B cell (primary cell): ENCODE results near the gene TTC32. TPM values are rescaled to one million over a fixed set of nuclear protein-coding genes. Genes with fewer than 3 reads are reported as not detected.
A peak's percentile ranks its signal among the peaks of the same experiment; 100 is the strongest.

Experiments used
- ATAC-seq: fragments of 200-7000 bp; cut with Tn5 transposase; one replicate; pipeline ENCODE4 v1.10.0; 2021; ENCODE audit warnings: low read depth, mild to moderate bottlenecking, moderate number of reproducible peaks, moderate library complexity
- CTCF ChIA-PET: fragments of 350-600 bp; sonication (Branson Sonifier 250); formaldehyde crosslinking; loops from one replicate; lab custom pipeline; 2021; ENCODE audit warnings: antibody characterized with exemption, inconsistent platforms; lab: Charles Lee
- POLR2A ChIA-PET: fragments of 350-600 bp; sonication (Branson Sonifier 250); formaldehyde crosslinking; loops from one replicate; lab custom pipeline; 2021; ENCODE audit warnings: antibody characterized with exemption; lab: Charles Lee
- DNase-seq: peaks from one replicate; pipeline ENCODE4 v3.0.0; 2013
- H2AFZ ChIP-seq: 2 replicates; pipeline ENCODE4 v1.6.1; 2012; ENCODE audit warnings: mild to moderate bottlenecking, low read depth, low read length; ENCODE audit not compliant: insufficient read depth, poor library complexity, severe bottlenecking
- H3K27ac ChIP-seq, 2 donors: 1 replicate in 1 of 2; 2 replicates in 1 of 2; pipeline ENCODE4 v1.5.1; 2012 to 2013; ENCODE audit warnings: low read length in 2 of 2, mild to moderate bottlenecking in 2 of 2, moderate library complexity in 1 of 2
- H3K27me3 ChIP-seq, 4 experiments: fragments of 200-600 bp in 1 of 4; sonication (generic) in 1 of 4; replicated peaks in 1 of 4; 1 replicate in 2 of 4; 2 replicates in 2 of 4; pipeline versions ENCODE4 v1.6.1 to v1.7.0; 2013 to 2016; ENCODE audit warnings: low read length in 3 of 4, mild to moderate bottlenecking in 2 of 4, mixed read lengths in 1 of 4, moderate library complexity in 1 of 4; ENCODE audit not compliant: insufficient read depth in 4 of 4, control insufficient read depth in 3 of 4; ENCODE audit errors: control extremely low read depth in 1 of 4
- H3K36me3 ChIP-seq, 2 experiments: replicated peaks in 1 of 2; 1 replicate in 1 of 2; 2 replicates in 1 of 2; pipeline versions ENCODE4 v1.6.1 to v1.7.1; 2013; ENCODE audit warnings: low read length in 1 of 2; ENCODE audit not compliant: insufficient read depth in 2 of 2, control insufficient read depth in 1 of 2; ENCODE audit errors: control extremely low read depth in 1 of 2, extremely low read depth in 1 of 2
- H3K4me1 ChIP-seq, 2 donors: fragments of 200-600 bp in 1 of 2; sonication (generic) in 1 of 2; 1 replicate in 1 of 2; 2 replicates in 1 of 2; pipeline versions ENCODE4 v1.5.1 to v1.6.1; 2013 to 2017; ENCODE audit warnings: low read length in 2 of 2; ENCODE audit not compliant: control insufficient read depth in 2 of 2, insufficient read depth in 2 of 2
- H3K4me2 ChIP-seq: replicated peaks from 2 replicates; pipeline ENCODE3; 2012; ENCODE audit warnings: mild to moderate bottlenecking, low read depth, low read length; ENCODE audit not compliant: poor library complexity, severe bottlenecking
- H3K4me3 ChIP-seq, 5 experiments: fragments of 200-600 bp in 1 of 5; sonication (generic) in 1 of 5; 1 replicate in 3 of 5; 2 replicates in 2 of 5; pipeline versions ENCODE4 v1.5.1 to v1.7.0; 2011 to 2016; ENCODE audit warnings: low read length in 4 of 5, mild to moderate bottlenecking in 4 of 5, low read depth in 2 of 5, control low read depth in 1 of 5, moderate library complexity in 1 of 5; ENCODE audit not compliant: insufficient read depth in 1 of 5; ENCODE audit errors: control extremely low read depth in 1 of 5, extremely low read depth in 1 of 5
- H3K79me2 ChIP-seq: fragments of 200-600 bp; sonication (generic); one replicate; pipeline ENCODE4 v1.6.0; 2016; ENCODE audit warnings: low read length; ENCODE audit not compliant: control insufficient read depth, insufficient read depth
- H3K9ac ChIP-seq: fragments of 200-600 bp; sonication (generic); 2 replicates; pipeline ENCODE4 v1.6.1; 2017; ENCODE audit warnings: mild to moderate bottlenecking, low read length, moderate library complexity
- H3K9me3 ChIP-seq, 3 donors: one replicate each; pipeline versions ENCODE4 v1.6.1 to v1.7.1; 2013; ENCODE audit warnings: low read length in 2 of 3; ENCODE audit not compliant: control insufficient read depth in 2 of 3, insufficient read depth in 1 of 3; ENCODE audit errors: control extremely low read depth in 1 of 3
- H4K20me1 ChIP-seq: 2 replicates; pipeline ENCODE4 v1.6.0; 2012; ENCODE audit warnings: mild to moderate bottlenecking, low read length; ENCODE audit not compliant: insufficient read depth, control insufficient read depth, poor library complexity, severe bottlenecking
- H3K27ac Mint-ChIP-seq: one replicate; pipeline ENCODE4 v1.8.0; 2021; ENCODE audit warnings: mixed read lengths
- H3K27me3 Mint-ChIP-seq: one replicate; pipeline ENCODE4 v1.8.0; 2021; ENCODE audit warnings: mixed read lengths
- H3K4me1 Mint-ChIP-seq: one replicate; pipeline ENCODE4 v1.8.0; 2021; ENCODE audit warnings: mixed read lengths
- H3K4me3 Mint-ChIP-seq: one replicate; pipeline ENCODE4 v1.8.0; 2021; ENCODE audit warnings: mixed read lengths
- H3K9me3 Mint-ChIP-seq: one replicate; pipeline ENCODE4 v1.8.0; 2022; ENCODE audit warnings: mixed read lengths; ENCODE audit not compliant: insufficient read depth
- EZH2 ChIP-seq: IDR thresholded peaks from 2 replicates; pipeline ENCODE4 v1.6.1; 2012; ENCODE audit warnings: borderline replicate concordance, low read depth, mild to moderate bottlenecking, moderate library complexity, low read length; ENCODE audit not compliant: insufficient read depth, poor library complexity, severe bottlenecking
- WGBS: methylation state at CpG from one replicate; pipeline ENCODE4 v1.1.5; 2013; ENCODE audit warnings: missing lambda C conversion rate; ENCODE audit not compliant: insufficient coverage; 5-methylcytosine and 5-hydroxymethylcytosine counted together
- intact Hi-C: fragments of 100-400 bp; cut with micrococcal nuclease; formaldehyde crosslinking; loops from one replicate; pipeline ENCODE4 v1.10.0; 2022
- polyA plus RNA-seq: library from polyadenylated mRNA; depleted of rRNA; stranded (reverse); fragments of >200 nt; gene quantifications from 2 replicates; pipeline ENCODE4 v1.2.3, GENCODE V29; 2012
- total RNA-seq, 2 donors: library from RNA; stranded (reverse); fragments of 120-200 nt in 1 of 2; gene quantifications; 1 replicate in 1 of 2; 2 replicates in 1 of 2; pipeline versions ENCODE4 v1.2.3 to v1.2.4, GENCODE V29; 2013 to 2022
- TF ChIP-seq, protein P1 (sequence below): fragments of 200-600 bp; IDR thresholded peaks from one replicate; pipeline ENCODE4 v1.8.0; 2022; ENCODE audit warnings: antibody characterized with exemption, mild to moderate bottlenecking

Gene TTC32
- total and polyA plus RNA-seq, 2 donors (not counting 1 experiment from before 2014, with no cell fraction given): 27.7 to 38.1 TPM

DNA sequence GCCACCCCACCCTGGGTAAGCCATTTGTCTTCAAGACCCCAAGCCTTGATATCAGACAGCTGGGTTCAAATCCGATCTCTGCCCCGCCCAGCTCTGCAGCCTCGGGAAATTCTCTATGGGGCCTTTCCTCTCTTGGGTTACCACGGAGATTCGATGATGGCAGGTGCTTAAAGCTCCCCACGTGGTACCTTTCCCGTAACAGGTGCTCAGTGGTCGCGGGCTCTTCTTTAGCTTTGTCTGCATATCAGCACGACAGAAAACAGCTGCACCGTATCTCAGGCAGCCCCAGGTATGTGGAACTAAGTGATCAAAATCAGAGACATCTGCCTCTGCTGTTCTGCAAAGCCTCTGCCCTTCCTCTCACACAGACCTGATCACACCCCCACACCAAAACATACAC is 37.4 kb downstream of the TTC32 start:
- Histone ChIP-seq H3K79me2 (no peaks in the 10 kb centered on the region), H3K27me3 (peaks cover 0 to 8% (median 0%) of the 10 kb centered on the region in 4 experiments), H3K36me3 (no peaks in the 10 kb centered on the region), H4K20me1 (no peaks in the 10 kb centered on the region), H3K4me3 (no peak overlapping the region), H3K27ac (no peak overlapping the region), H3K4me1 (peaks cover 13 to 20% of the 10 kb centered on the region in 2 donors), H3K9ac (no peak overlapping the region), H3K9me3 (peaks cover 0 to 4% (median 0%) of the 10 kb centered on the region in 3 donors), H2AFZ (no peak overlapping the region), H3K4me2 (no peak overlapping the region)
- DNase-seq: no peak
- H3K27me3 Mint-ChIP-seq: peaks cover 4% of the 10 kb centered on the region
- ATAC-seq: no peak
- TF ChIP-seq EZH2: no peak
- TF ChIP-seq, protein P1, sequence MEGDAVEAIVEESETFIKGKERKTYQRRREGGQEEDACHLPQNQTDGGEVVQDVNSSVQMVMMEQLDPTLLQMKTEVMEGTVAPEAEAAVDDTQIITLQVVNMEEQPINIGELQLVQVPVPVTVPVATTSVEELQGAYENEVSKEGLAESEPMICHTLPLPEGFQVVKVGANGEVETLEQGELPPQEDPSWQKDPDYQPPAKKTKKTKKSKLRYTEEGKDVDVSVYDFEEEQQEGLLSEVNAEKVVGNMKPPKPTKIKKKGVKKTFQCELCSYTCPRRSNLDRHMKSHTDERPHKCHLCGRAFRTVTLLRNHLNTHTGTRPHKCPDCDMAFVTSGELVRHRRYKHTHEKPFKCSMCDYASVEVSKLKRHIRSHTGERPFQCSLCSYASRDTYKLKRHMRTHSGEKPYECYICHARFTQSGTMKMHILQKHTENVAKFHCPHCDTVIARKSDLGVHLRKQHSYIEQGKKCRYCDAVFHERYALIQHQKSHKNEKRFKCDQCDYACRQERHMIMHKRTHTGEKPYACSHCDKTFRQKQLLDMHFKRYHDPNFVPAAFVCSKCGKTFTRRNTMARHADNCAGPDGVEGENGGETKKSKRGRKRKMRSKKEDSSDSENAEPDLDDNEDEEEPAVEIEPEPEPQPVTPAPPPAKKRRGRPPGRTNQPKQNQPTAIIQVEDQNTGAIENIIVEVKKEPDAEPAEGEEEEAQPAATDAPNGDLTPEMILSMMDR: no peak
- ChIA-PET POLR2A (no interaction called here), CTCF (interaction anchor here (1.0 to 5.5 kb wide), 11 partner anchors 10 to 1478 kb away, joined by 3 to 103 read pairs (median 5); no protein-coding TSS in a partner anchor)
- peaks cover 18% of the 10 kb centered on the region for H3K4me1 Mint-ChIP-seq
- no peaks in the 10 kb centered on the region for H3K9me3 Mint-ChIP-seq
- WGBS: 76% methylated on average over 11 of the region's 11 CpGs
- intact Hi-C loops: loop anchor here (5.0 kb wide), 1 partner anchor 982 kb away; no protein-coding TSS in a partner anchor
- H3K4me3 Mint-ChIP-seq: no peak overlapping the region
- H3K27ac Mint-ChIP-seq: no peak overlapping the region

DNA sequence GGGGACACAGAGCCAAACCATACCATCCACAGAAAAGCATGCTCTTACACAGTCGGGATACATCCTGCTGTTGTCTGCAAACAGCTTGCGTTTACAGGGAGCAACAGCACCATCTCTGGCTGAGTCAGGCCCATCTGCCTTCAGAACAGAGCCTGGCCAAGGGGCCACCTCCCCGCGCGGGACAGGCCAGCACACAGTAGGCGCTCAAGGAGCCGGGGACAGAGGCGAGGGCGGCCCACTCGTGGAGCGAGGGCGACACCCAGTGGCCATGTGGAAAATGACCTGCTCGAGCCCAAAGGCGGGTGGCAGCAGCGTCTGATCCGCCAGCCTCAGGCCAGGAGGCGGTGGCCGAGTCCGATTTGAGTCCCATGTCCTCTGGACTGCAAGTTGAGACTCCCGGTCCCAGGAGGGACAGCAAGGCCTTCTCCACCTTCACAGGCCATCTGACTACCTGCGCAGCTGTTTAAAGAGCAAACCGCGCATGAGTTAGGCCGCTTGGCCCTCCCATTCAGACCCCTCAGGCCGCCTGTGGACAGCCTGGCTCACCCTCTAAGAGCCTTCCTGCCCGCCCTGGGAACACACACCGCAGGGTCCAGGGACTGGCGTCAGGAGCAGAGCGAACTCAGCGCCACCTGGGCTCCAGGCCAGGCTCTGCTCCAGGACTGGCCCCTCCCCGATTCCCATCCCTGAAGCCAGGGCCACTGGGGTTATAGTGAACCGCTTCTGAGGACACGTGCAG is 38.3 kb downstream of the TTC32 start:
- Histone ChIP-seq H3K36me3 (no peaks in the 10 kb centered on the region), H3K27me3 (peaks cover 0 to 8% (median 0%) of the 10 kb centered on the region in 4 experiments), H3K79me2 (no peaks in the 10 kb centered on the region), H3K4me1 (peaks cover 10 to 13% of the 10 kb centered on the region in 2 donors), H3K4me2 (peak overlapping the region; percentile 20), H3K4me3 (no peak overlapping the region), H4K20me1 (no peaks in the 10 kb centered on the region), H3K9me3 (peaks cover 0 to 4% (median 0%) of the 10 kb centered on the region in 3 donors), H3K9ac (no peak overlapping the region), H2AFZ (no peak overlapping the region), H3K27ac (no peak overlapping the region)
- DNase-seq (peak; percentile 77), ATAC-seq (peak; percentile 87)
- Mint-ChIP-seq H3K4me1 (peaks cover 10% of the 10 kb centered on the region), H3K27me3 (peaks cover 4% of the 10 kb centered on the region), H3K9me3 (no peaks in the 10 kb centered on the region), H3K4me3 (no peak overlapping the region), H3K27ac (no peak overlapping the region)
- intact Hi-C loops: loop anchor here (5.0 kb wide), 1 partner anchor 981 kb away; no protein-coding TSS in a partner anchor
- no peak for TF ChIP-seq EZH2
- TF ChIP-seq, protein P1: peak; percentile 99
- 26% methylated on average over 31 of the region's 33 CpGs for WGBS
- POLR2A ChIA-PET: interaction anchor here (0.6 kb wide), 1 partner anchor 1342 kb away, joined by 7 read pairs; no protein-coding TSS in a partner anchor
- CTCF ChIA-PET: interaction anchor here (1.0 to 5.5 kb wide), 10 partner anchors 10 to 1477 kb away, joined by 3 to 103 read pairs (median 5); no protein-coding TSS in a partner anchor
